Measurements from ENCODE around the gene CEP83.

Gene CEP83

DNA sequence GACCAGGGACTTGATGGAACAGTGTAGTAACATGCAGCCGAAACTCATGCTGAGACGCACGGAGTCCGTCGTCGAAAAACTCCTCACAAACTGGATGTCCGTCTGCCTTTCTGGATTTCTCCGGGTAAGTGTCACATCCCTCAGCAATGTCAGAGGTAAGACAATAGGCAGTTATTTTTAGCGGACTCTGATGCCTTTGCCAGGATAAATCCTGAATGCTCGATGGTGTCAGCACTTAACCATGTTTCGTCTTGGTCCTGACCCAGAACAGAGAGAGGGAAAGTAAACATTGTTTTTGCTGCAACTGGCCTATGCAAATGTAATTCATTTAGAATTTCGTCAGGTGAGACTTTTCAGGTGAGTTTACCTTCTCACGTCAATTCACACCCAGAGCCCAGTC is 198.9 kb downstream of the CEP83 start:
- peaks cover 9% of the 10 kb centered on the region for H3K4me1 ChIP-seq (ENCODE audit: insufficient read depth, insufficient read length)
- H3K4me3 ChIP-seq (ENCODE audit: insufficient read length, low read depth) = no peak overlapping the region
- peaks cover 16% of the 10 kb centered on the region for H3K36me3 ChIP-seq (ENCODE audit: insufficient read depth, insufficient read length, low read length)
- H3K9me3 ChIP-seq (ENCODE audit: insufficient read depth, low read length) = peaks cover 31% of the 10 kb centered on the region
- no peak for TF ChIP-seq ZNF274 (IDR thresholded peaks at IDR 0.05; ENCODE audit: low read depth, low read length)
- TF ChIP-seq SUZ12 (IDR thresholded peaks at IDR 0.05; ENCODE audit: extremely low read depth, insufficient read depth, insufficient read length) = no peak
- TF ChIP-seq YY1 (IDR thresholded peaks at IDR 0.05; ENCODE audit: insufficient read depth, insufficient read length) = no peak
- H3K9ac ChIP-seq (ENCODE audit: insufficient read length, low read depth) = peak overlapping the region; percentile 43
- H3K27me3 ChIP-seq (ENCODE audit: insufficient read depth, insufficient read length) = no peaks in the 10 kb centered on the region
- DNase-seq (ENCODE audit: low read depth, low spot score) = no peak

GRCh38 chr12:94260017-94260416 is 199.7 kb downstream of the CEP83 start:
- TF ChIP-seq SUZ12 (IDR thresholded peaks at IDR 0.05; ENCODE audit: extremely low read depth, insufficient read depth, insufficient read length) (no peak), ZNF274 (IDR thresholded peaks at IDR 0.05; ENCODE audit: low read depth, low read length) (no peak), YY1 (IDR thresholded peaks at IDR 0.05; ENCODE audit: insufficient read depth, insufficient read length) (no peak)
- no peaks in the 10 kb centered on the region for H3K27me3 ChIP-seq (ENCODE audit: insufficient read depth, insufficient read length)
- H3K36me3 ChIP-seq (ENCODE audit: insufficient read depth, insufficient read length, low read length) = peaks cover 14% of the 10 kb centered on the region
- peaks cover 27% of the 10 kb centered on the region for H3K9me3 ChIP-seq (ENCODE audit: insufficient read depth, low read length)
- no peak overlapping the region for H3K4me3 ChIP-seq (ENCODE audit: insufficient read length, low read depth)
- H3K4me1 ChIP-seq (ENCODE audit: insufficient read depth, insufficient read length) = peaks cover 9% of the 10 kb centered on the region
- DNase-seq (ENCODE audit: low read depth, low spot score) = no peak
- no peak overlapping the region for H3K9ac ChIP-seq (ENCODE audit: insufficient read length, low read depth)

DNA sequence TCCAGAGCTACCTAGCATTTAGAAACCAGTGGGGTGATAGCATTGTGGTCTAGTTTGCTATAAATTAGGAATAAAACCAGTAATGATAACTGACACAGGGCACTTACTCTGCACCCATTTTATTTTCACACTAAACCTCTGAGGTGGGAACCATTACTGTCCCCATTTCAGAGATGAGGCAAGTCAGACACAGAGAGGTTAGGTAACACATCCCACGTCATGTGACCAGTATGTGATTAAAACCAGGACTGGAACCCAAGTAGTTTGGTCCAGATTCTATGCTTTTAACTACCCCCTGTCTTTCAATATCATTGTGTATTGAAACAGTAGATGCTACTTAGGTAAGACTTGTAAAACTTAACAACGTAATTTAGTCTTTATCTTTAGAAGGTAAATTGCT is 201.1 kb downstream of the CEP83 start:
- Histone ChIP-seq H3K9me3 (ENCODE audit: insufficient read depth, low read length) (peaks cover 13% of the 10 kb centered on the region; the same call in 1 of the 2 replicates), H3K27me3 (ENCODE audit: insufficient read depth, insufficient read length) (no peaks in the 10 kb centered on the region), H3K36me3 (ENCODE audit: insufficient read depth, insufficient read length, low read length) (peaks cover 10% of the 10 kb centered on the region), H3K4me1 (ENCODE audit: insufficient read depth, insufficient read length) (peaks cover 6% of the 10 kb centered on the region), H3K4me3 (ENCODE audit: insufficient read length, low read depth) (no peak overlapping the region), H3K9ac (ENCODE audit: insufficient read length, low read depth) (no peak overlapping the region)
- no peak for DNase-seq (ENCODE audit: low read depth, low spot score)
- TF ChIP-seq YY1 (IDR thresholded peaks at IDR 0.05; ENCODE audit: insufficient read depth, insufficient read length) = no peak
- TF ChIP-seq ZNF274 (IDR thresholded peaks at IDR 0.05; ENCODE audit: low read depth, low read length) = no peak
- TF ChIP-seq SUZ12 (IDR thresholded peaks at IDR 0.05; ENCODE audit: extremely low read depth, insufficient read depth, insufficient read length) = no peak
